Endothelial cell of umbilical vein (primary cell): Measurements from ENCODE around the gene UBASH3A.

Experiments
- EZH2 ChIP-seq: IDR thresholded peaks from 2 replicates; pipeline ENCODE4 v1.6.1; 2012; ENCODE audit warnings: borderline replicate concordance, low read depth, mild to moderate bottlenecking, moderate library complexity, low read length, inconsistent platforms; ENCODE audit not compliant: severe bottlenecking
- FOS ChIP-seq: IDR thresholded peaks from 2 replicates; pipeline ENCODE4 v1.6.1; 2011; ENCODE audit warnings: mild to moderate bottlenecking, low read length, moderate library complexity, borderline replicate concordance; ENCODE audit not compliant: insufficient read depth
- JUN ChIP-seq: IDR thresholded peaks from 2 replicates; pipeline ENCODE4 v1.6.1; 2011; ENCODE audit warnings: borderline replicate concordance, low read depth; ENCODE audit not compliant: insufficient read length, insufficient read depth
- POLR2AphosphoS5 ChIP-seq: IDR thresholded peaks from 2 replicates; pipeline ENCODE4 v1.6.1; 2012; ENCODE audit warnings: low read depth, mild to moderate bottlenecking, control low read depth, low read length, moderate library complexity; ENCODE audit not compliant: insufficient read depth
- TF ChIP-seq, protein P1 (sequence below), 2 donors: IDR thresholded peaks; 1 replicate in 1 of 2; 2 replicates in 1 of 2; pipeline ENCODE4 v1.5.1; 2011; ENCODE audit warnings: low read length in 2 of 2, mild to moderate bottlenecking in 2 of 2, moderate library complexity in 2 of 2, control low read depth in 1 of 2, inconsistent platforms in 1 of 2, low read depth in 1 of 2; ENCODE audit not compliant: insufficient read depth in 1 of 2; ENCODE audit errors: extremely low read depth in 1 of 2

DNA sequence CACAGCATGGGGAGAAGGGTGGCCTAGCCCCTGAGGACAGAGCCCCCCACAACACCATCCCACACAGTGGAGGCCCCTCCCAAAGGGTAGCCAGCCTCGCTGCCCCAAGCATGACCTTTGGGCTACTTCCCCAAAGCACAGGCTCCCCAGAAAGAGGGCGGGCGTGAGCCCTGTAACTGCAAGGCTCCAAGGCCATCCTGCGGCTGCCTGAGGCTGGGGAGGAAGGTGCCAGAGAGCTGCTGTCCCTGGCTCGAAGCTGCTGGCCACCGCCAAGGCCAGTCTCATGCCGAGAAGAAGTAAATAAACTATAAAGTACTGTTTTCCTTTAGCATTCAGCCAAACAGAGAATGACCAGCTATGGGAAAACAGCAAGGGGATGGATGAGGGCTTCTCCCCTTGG lies 27.5 kb downstream of the UBASH3A start:
- TF ChIP-seq JUN (no peak), EZH2 (no peak), FOS (no peak), POLR2AphosphoS5 (no peak)
- TF ChIP-seq, protein P1, sequence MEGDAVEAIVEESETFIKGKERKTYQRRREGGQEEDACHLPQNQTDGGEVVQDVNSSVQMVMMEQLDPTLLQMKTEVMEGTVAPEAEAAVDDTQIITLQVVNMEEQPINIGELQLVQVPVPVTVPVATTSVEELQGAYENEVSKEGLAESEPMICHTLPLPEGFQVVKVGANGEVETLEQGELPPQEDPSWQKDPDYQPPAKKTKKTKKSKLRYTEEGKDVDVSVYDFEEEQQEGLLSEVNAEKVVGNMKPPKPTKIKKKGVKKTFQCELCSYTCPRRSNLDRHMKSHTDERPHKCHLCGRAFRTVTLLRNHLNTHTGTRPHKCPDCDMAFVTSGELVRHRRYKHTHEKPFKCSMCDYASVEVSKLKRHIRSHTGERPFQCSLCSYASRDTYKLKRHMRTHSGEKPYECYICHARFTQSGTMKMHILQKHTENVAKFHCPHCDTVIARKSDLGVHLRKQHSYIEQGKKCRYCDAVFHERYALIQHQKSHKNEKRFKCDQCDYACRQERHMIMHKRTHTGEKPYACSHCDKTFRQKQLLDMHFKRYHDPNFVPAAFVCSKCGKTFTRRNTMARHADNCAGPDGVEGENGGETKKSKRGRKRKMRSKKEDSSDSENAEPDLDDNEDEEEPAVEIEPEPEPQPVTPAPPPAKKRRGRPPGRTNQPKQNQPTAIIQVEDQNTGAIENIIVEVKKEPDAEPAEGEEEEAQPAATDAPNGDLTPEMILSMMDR (IDR thresholded peaks at IDR 0.05; ENCODE audit: extremely low read depth in 1 of 2, insufficient read depth in 1 of 2, low read depth in 1 of 2, low read length in 2 of 2) = no peak
